Amniotic stem cell (primary cell): ENCODE measurements around the gene CGNL1.

Source experiments
- DNase-seq: peaks from one replicate; lab custom pipeline; 2025; lab: John Stamatoyannopoulos, UW

Gene CGNL1

GRCh38 chr15:57600197-57600596, 223.9 kb downstream of the CGNL1 start:
- DNase-seq = no peak
